ENCODE measurements around the gene BEST1. TPM values are rescaled to one million over a fixed set of nuclear protein-coding genes. Genes with fewer than 3 reads are reported as not detected.

Gene BEST1
- total RNA-seq, 1 experiment from 2014 or later, result 0.17 TPM

DNA sequence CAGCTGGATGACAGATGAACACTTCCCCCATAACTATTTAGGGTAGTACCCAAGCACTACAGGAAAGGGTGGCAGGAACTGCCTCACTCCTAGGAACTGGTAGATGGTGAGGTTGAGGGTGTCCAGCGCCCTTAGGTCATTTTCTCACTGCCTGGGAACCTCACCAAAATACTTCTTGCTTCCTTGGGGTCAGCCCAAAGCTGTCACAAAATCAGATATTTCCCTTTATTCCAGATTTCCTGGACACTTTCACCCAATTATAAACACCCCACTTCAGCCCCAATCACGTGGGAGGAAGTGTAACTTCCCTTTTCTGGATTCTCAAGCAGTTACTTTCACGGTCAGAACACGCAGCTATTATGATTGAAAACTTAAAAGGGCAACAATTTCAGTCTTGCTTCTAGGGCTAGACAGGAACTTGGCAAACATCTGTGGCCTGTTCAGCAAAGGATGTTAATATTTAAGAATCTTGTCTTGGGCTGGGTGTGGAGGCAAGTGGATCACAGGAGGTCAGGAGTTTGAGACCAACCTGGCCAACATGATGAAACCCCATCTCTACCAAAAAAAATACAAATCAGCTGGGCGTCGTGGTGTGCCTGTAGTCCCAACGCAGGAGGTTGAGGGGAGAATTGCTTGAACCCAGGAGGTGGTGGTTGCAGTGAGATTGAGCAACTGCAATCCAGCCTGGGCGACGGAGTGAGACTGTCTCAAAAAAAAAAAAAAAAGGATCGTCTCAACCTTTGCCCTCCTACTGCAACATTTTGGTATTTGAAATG is 13.3 kb downstream of the BEST1 start (continued):
- TF ChIP-seq ZNF219 (CRISPR knock-in tag; IDR thresholded peaks at IDR 0.05; ENCODE audit: borderline replicate concordance) (no peak), GABPB1 (CRISPR knock-in tag; IDR thresholded peaks at IDR 0.05) (no peak), FOXJ3 (CRISPR knock-in tag; IDR thresholded peaks at IDR 0.05; ENCODE audit: borderline replicate concordance) (no peak), TEAD4 (CRISPR knock-in tag; IDR thresholded peaks at IDR 0.05) (no peak), MYBL2 (CRISPR knock-in tag; IDR thresholded peaks at IDR 0.05) (no peak), TCF7 (CRISPR knock-in tag; IDR thresholded peaks at IDR 0.05; ENCODE audit: low read depth) (no peak), CREB1 (CRISPR knock-in tag; IDR thresholded peaks at IDR 0.05) (no peak), RELA (CRISPR knock-in tag; IDR thresholded peaks at IDR 0.05; ENCODE audit: borderline replicate concordance) (no peak)
- TF ChIP-seq, protein P1, sequence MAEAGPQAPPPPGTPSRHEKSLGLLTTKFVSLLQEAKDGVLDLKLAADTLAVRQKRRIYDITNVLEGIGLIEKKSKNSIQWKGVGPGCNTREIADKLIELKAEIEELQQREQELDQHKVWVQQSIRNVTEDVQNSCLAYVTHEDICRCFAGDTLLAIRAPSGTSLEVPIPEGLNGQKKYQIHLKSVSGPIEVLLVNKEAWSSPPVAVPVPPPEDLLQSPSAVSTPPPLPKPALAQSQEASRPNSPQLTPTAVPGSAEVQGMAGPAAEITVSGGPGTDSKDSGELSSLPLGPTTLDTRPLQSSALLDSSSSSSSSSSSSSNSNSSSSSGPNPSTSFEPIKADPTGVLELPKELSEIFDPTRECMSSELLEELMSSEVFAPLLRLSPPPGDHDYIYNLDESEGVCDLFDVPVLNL (CRISPR knock-in tag; IDR thresholded peaks at IDR 0.05; ENCODE audit: borderline replicate concordance, low read depth), result no peak
- TF ChIP-seq, protein P2, sequence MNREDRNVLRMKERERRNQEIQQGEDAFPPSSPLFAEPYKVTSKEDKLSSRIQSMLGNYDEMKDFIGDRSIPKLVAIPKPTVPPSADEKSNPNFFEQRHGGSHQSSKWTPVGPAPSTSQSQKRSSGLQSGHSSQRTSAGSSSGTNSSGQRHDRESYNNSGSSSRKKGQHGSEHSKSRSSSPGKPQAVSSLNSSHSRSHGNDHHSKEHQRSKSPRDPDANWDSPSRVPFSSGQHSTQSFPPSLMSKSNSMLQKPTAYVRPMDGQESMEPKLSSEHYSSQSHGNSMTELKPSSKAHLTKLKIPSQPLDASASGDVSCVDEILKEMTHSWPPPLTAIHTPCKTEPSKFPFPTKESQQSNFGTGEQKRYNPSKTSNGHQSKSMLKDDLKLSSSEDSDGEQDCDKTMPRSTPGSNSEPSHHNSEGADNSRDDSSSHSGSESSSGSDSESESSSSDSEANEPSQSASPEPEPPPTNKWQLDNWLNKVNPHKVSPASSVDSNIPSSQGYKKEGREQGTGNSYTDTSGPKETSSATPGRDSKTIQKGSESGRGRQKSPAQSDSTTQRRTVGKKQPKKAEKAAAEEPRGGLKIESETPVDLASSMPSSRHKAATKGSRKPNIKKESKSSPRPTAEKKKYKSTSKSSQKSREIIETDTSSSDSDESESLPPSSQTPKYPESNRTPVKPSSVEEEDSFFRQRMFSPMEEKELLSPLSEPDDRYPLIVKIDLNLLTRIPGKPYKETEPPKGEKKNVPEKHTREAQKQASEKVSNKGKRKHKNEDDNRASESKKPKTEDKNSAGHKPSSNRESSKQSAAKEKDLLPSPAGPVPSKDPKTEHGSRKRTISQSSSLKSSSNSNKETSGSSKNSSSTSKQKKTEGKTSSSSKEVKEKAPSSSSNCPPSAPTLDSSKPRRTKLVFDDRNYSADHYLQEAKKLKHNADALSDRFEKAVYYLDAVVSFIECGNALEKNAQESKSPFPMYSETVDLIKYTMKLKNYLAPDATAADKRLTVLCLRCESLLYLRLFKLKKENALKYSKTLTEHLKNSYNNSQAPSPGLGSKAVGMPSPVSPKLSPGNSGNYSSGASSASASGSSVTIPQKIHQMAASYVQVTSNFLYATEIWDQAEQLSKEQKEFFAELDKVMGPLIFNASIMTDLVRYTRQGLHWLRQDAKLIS (CRISPR knock-in tag; IDR thresholded peaks at IDR 0.05; ENCODE audit: borderline replicate concordance), result no peak
- TF ChIP-seq, protein P3, sequence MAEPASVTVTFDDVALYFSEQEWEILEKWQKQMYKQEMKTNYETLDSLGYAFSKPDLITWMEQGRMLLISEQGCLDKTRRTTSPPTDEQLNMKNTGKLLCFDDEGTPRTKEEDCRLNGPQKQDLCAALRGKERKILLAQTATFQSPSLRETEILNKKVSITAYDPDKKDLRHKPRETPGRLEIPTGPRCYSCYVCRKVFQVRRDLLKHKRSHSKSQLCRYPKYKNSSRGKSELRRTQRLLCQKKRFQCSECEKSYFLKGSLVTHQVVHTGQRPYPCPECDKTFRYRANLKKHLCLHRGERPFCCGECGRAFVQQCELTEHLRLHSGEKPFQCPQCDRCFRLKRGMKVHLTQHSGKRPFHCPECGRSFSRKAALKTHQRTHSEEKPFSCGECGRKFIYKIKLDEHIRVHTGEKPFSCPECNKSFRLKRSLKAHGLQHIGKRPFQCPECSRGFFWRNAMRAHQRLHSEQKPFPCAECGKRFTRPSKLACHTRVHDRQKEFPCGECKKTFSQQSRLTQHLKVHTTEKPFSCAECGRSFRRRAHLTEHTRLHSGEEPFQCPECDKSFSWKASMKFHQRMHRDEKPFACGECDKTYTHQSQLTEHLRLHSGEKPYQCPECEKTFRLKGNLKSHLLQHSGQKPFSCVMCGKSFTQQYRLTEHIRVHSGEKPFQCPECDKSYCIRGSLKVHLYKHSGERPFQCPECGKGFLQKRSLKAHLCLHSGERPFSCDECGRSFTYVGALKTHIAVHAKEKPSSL (CRISPR knock-in tag; conservative IDR thresholded peaks at IDR 0.05), result peak; percentile 20; the same call in 1 of the 2 replicates
- TF ChIP-seq, protein P4, sequence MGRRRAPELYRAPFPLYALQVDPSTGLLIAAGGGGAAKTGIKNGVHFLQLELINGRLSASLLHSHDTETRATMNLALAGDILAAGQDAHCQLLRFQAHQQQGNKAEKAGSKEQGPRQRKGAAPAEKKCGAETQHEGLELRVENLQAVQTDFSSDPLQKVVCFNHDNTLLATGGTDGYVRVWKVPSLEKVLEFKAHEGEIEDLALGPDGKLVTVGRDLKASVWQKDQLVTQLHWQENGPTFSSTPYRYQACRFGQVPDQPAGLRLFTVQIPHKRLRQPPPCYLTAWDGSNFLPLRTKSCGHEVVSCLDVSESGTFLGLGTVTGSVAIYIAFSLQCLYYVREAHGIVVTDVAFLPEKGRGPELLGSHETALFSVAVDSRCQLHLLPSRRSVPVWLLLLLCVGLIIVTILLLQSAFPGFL (CRISPR knock-in tag; IDR thresholded peaks at IDR 0.05; ENCODE audit: borderline replicate concordance), result no peak
- TF ChIP-seq, protein P5, sequence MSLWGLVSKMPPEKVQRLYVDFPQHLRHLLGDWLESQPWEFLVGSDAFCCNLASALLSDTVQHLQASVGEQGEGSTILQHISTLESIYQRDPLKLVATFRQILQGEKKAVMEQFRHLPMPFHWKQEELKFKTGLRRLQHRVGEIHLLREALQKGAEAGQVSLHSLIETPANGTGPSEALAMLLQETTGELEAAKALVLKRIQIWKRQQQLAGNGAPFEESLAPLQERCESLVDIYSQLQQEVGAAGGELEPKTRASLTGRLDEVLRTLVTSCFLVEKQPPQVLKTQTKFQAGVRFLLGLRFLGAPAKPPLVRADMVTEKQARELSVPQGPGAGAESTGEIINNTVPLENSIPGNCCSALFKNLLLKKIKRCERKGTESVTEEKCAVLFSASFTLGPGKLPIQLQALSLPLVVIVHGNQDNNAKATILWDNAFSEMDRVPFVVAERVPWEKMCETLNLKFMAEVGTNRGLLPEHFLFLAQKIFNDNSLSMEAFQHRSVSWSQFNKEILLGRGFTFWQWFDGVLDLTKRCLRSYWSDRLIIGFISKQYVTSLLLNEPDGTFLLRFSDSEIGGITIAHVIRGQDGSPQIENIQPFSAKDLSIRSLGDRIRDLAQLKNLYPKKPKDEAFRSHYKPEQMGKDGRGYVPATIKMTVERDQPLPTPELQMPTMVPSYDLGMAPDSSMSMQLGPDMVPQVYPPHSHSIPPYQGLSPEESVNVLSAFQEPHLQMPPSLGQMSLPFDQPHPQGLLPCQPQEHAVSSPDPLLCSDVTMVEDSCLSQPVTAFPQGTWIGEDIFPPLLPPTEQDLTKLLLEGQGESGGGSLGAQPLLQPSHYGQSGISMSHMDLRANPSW (CRISPR knock-in tag; conservative IDR thresholded peaks at IDR 0.05; ENCODE audit: low read depth), result no peak
- TF ChIP-seq, protein P6, sequence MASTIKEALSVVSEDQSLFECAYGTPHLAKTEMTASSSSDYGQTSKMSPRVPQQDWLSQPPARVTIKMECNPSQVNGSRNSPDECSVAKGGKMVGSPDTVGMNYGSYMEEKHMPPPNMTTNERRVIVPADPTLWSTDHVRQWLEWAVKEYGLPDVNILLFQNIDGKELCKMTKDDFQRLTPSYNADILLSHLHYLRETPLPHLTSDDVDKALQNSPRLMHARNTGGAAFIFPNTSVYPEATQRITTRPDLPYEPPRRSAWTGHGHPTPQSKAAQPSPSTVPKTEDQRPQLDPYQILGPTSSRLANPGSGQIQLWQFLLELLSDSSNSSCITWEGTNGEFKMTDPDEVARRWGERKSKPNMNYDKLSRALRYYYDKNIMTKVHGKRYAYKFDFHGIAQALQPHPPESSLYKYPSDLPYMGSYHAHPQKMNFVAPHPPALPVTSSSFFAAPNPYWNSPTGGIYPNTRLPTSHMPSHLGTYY (CRISPR knock-in tag; IDR thresholded peaks at IDR 0.05), result peak; percentile 78; the same call in 1 of the 2 replicates
- TF ChIP-seq, protein P7, sequence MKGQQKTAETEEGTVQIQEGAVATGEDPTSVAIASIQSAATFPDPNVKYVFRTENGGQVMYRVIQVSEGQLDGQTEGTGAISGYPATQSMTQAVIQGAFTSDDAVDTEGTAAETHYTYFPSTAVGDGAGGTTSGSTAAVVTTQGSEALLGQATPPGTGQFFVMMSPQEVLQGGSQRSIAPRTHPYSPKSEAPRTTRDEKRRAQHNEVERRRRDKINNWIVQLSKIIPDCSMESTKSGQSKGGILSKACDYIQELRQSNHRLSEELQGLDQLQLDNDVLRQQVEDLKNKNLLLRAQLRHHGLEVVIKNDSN (CRISPR knock-in tag; IDR thresholded peaks at IDR 0.05), result no peak
- TF ChIP-seq, protein P8, sequence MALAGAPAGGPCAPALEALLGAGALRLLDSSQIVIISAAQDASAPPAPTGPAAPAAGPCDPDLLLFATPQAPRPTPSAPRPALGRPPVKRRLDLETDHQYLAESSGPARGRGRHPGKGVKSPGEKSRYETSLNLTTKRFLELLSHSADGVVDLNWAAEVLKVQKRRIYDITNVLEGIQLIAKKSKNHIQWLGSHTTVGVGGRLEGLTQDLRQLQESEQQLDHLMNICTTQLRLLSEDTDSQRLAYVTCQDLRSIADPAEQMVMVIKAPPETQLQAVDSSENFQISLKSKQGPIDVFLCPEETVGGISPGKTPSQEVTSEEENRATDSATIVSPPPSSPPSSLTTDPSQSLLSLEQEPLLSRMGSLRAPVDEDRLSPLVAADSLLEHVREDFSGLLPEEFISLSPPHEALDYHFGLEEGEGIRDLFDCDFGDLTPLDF (CRISPR knock-in tag; IDR thresholded peaks at IDR 0.05), result no peak
- TF ChIP-seq, protein P9, sequence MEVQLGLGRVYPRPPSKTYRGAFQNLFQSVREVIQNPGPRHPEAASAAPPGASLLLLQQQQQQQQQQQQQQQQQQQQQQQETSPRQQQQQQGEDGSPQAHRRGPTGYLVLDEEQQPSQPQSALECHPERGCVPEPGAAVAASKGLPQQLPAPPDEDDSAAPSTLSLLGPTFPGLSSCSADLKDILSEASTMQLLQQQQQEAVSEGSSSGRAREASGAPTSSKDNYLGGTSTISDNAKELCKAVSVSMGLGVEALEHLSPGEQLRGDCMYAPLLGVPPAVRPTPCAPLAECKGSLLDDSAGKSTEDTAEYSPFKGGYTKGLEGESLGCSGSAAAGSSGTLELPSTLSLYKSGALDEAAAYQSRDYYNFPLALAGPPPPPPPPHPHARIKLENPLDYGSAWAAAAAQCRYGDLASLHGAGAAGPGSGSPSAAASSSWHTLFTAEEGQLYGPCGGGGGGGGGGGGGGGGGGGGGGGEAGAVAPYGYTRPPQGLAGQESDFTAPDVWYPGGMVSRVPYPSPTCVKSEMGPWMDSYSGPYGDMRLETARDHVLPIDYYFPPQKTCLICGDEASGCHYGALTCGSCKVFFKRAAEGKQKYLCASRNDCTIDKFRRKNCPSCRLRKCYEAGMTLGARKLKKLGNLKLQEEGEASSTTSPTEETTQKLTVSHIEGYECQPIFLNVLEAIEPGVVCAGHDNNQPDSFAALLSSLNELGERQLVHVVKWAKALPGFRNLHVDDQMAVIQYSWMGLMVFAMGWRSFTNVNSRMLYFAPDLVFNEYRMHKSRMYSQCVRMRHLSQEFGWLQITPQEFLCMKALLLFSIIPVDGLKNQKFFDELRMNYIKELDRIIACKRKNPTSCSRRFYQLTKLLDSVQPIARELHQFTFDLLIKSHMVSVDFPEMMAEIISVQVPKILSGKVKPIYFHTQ (CRISPR knock-in tag; IDR thresholded peaks at IDR 0.05), result no peak
- TF ChIP-seq, protein P10, sequence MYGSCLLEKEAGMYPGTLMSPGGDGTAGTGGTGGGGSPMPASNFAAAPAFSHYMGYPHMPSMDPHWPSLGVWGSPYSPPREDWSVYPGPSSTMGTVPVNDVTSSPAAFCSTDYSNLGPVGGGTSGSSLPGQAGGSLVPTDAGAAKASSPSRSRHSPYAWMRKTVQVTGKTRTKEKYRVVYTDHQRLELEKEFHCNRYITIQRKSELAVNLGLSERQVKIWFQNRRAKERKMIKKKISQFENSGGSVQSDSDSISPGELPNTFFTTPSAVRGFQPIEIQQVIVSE (CRISPR knock-in tag; IDR thresholded peaks at IDR 0.05; ENCODE audit: borderline replicate concordance), result no peak

Data from WTC11 (cell line).